GM18511 (cell line): ENCODE results near the gene PRKN.

Experiments used
- ATAC-seq: cut with Tn5 transposase; IDR thresholded peaks from one replicate; pipeline ENCODE4 v1.9.1; 2021; ENCODE audit warnings: mild to moderate bottlenecking, moderate library complexity; ENCODE audit not compliant: unreplicated experiment

The PRKN gene

GRCh38 chr6:161414180-161414579 is 1313.4 kb downstream of the PRKN start:
- ATAC-seq, result no peak

GRCh38 chr6:161413355-161413771 is 1314.2 kb downstream of the PRKN start:
- no peak for ATAC-seq

GRCh38 chr6:161412795-161413194 is 1314.8 kb downstream of the PRKN start:
- ATAC-seq, result no peak

GRCh38 chr6:161411265-161411944 is 1316.2 kb downstream of the PRKN start:
- no peak for ATAC-seq

- ATAC-seq, result no peak
These were observed 1316.8 kb downstream of the PRKN start for GRCh38 chr6:161410736-161411135.

- no peak for ATAC-seq
These were observed 1317.5 kb downstream of the PRKN start for GRCh38 chr6:161410076-161410475.

- no peak for ATAC-seq
These were observed 1318.2 kb downstream of the PRKN start for GRCh38 chr6:161409353-161409752.

GRCh38 chr6:161408041-161408440 is 1319.5 kb downstream of the PRKN start:
- no peak for ATAC-seq

- peak; percentile 52 for ATAC-seq
These were observed 1320.0 kb downstream of the PRKN start for GRCh38 chr6:161407581-161407980.

GRCh38 chr6:161407115-161407514 is 1320.5 kb downstream of the PRKN start:
- ATAC-seq, result peak; percentile 17

- ATAC-seq, result no peak
These were observed 1320.9 kb downstream of the PRKN start for GRCh38 chr6:161406646-161407045.

- no peak for ATAC-seq
These were observed 1322.1 kb downstream of the PRKN start for GRCh38 chr6:161405418-161405817.

GRCh38 chr6:161403717-161404116 is 1323.8 kb downstream of the PRKN start:
- no peak for ATAC-seq

GRCh38 chr6:161401587-161402309 is 1325.8 kb downstream of the PRKN start:
- no peak for ATAC-seq

GRCh38 chr6:161400671-161401070 is 1326.9 kb downstream of the PRKN start:
- no peak for ATAC-seq

GRCh38 chr6:161396539-161396938 is 1331.0 kb downstream of the PRKN start:
- no peak for ATAC-seq

- ATAC-seq, result no peak
These were observed 1331.8 kb downstream of the PRKN start for GRCh38 chr6:161395716-161396231.

- no peak for ATAC-seq
These were observed 1333.1 kb downstream of the PRKN start for GRCh38 chr6:161394437-161394836.

- peak; percentile 100 for ATAC-seq
These were observed 1333.7 kb downstream of the PRKN start for GRCh38 chr6:161393839-161394364.

- ATAC-seq, result no peak
These were observed 1334.3 kb downstream of the PRKN start for GRCh38 chr6:161393292-161393691.

GRCh38 chr6:161389756-161390155 is 1337.8 kb downstream of the PRKN start:
- no peak for ATAC-seq

GRCh38 chr6:161383951-161384350 is 1343.6 kb downstream of the PRKN start:
- ATAC-seq, result no peak
